SK-N-MC (cell line): Measurements from ENCODE around the gene MAGI1.

Source experiments
- EZH2 ChIP-seq: fragments of 200-600 bp; sonication (generic); IDR thresholded peaks from one replicate; pipeline ENCODE4 v1.6.1; 2017; ENCODE audit warnings: antibody characterized with exemption
- POLR2AphosphoS5 ChIP-seq: IDR thresholded peaks from 2 replicates; pipeline ENCODE4 v1.6.1; 2012; ENCODE audit warnings: mild to moderate bottlenecking, low read depth, low read length, borderline replicate concordance

DNA sequence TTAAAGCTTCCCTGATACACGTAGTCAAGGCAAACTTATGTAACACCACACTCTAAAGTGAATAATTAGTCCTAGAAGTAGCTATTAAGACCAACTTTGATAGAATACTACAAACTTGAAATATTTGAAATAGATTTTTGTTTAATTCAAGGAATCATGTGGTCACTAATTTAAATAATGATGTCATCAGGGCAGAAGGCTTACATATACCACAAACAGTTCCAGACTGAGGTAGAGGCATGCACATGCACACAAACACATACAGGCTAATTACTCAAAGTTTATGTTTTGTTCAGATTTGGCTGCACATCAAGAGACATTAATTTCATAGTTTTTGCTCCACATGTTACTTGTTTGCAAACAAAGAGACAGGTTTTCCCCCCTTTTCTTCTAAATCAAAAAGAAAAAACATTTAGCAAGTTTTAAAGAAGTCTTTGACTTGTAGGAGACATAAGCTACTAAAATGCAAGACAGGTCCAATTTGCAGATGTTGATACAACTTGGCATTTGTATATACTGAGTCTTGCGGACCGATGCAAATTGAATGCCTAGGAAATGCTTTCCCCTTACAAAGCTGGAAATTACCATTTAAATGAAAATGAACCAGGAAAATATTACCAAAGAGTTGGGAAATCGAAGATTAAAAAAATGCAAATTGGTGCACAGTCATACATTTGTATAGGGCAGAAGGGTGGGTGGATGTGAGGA, 594.8 kb downstream of the MAGI1 start:
- TF ChIP-seq POLR2AphosphoS5 (no peak), EZH2 (no peak)
